ENCODE data around the gene SH3PXD2A.

SH3PXD2A gene

GRCh38 chr10:103720964-103721335 is 134.4 kb downstream of the SH3PXD2A start:
- H2AK5ac ChIP-seq (ENCODE audit: low read length) = no peak overlapping the region
- H3K4me3 ChIP-seq (ENCODE audit: low read length) = no peak overlapping the region
- DNase-seq = no peak
- no peak overlapping the region for H3K9ac ChIP-seq (ENCODE audit: low read length)
- no peak overlapping the region for H4K5ac ChIP-seq (ENCODE audit: low read length)
- no peak overlapping the region for H2BK120ac ChIP-seq (ENCODE audit: low read depth, low read length)
- no CpG with 5 or more reads among the region's 6 CpGs for WGBS (ENCODE audit: extremely low coverage, insufficient coverage, low lambda C conversion rate)
- H2BK15ac ChIP-seq (replicated peaks; ENCODE audit: low read depth) = no peak overlapping the region
- H3K79me1 ChIP-seq (ENCODE audit: low read length) = no peaks in the 10 kb centered on the region
- no peaks in the 10 kb centered on the region for H3K27me3 ChIP-seq (ENCODE audit: insufficient read depth, low read length, poor library complexity)
- H3K79me2 ChIP-seq (ENCODE audit: control insufficient read depth, insufficient read depth, low read length) = no peaks in the 10 kb centered on the region
- H3K4me1 ChIP-seq (ENCODE audit: control insufficient read depth, low read depth, low read length) = peaks cover 3% of the 10 kb centered on the region
- H2BK5ac ChIP-seq (ENCODE audit: low read length) = no peak overlapping the region
- no peak overlapping the region for H3K27ac ChIP-seq (ENCODE audit: low read depth, low read length)
- no peaks in the 10 kb centered on the region for H3K36me3 ChIP-seq (ENCODE audit: control insufficient read depth, insufficient read depth, low read length)
- H3K23ac ChIP-seq (ENCODE audit: low read length) = no peak overlapping the region
- H3K4ac ChIP-seq (ENCODE audit: low read depth, low read length) = no peak overlapping the region
- no peak overlapping the region for H3K18ac ChIP-seq (ENCODE audit: low read length)
- H3K56ac ChIP-seq (ENCODE audit: low read length) = no peak overlapping the region
- no peak overlapping the region for H4K8ac ChIP-seq (ENCODE audit: low read depth, low read length)
- H3K4me2 ChIP-seq (ENCODE audit: low read length) = no peak overlapping the region

- Histone ChIP-seq H3K79me2 (ENCODE audit: control insufficient read depth, insufficient read depth, low read length) (no peaks in the 10 kb centered on the region), H2BK15ac (replicated peaks; ENCODE audit: low read depth) (no peak overlapping the region), H3K4ac (ENCODE audit: low read depth, low read length) (no peak overlapping the region), H3K56ac (ENCODE audit: low read length) (peak overlapping the region; percentile 15), H3K23ac (ENCODE audit: low read length) (peak overlapping the region; percentile 66), H3K36me3 (ENCODE audit: control insufficient read depth, insufficient read depth, low read length) (no peaks in the 10 kb centered on the region), H3K4me1 (ENCODE audit: control insufficient read depth, low read depth, low read length) (peaks cover 3% of the 10 kb centered on the region), H2BK120ac (ENCODE audit: low read depth, low read length) (no peak overlapping the region), H3K9ac (ENCODE audit: low read length) (no peak overlapping the region), H3K79me1 (ENCODE audit: low read length) (no peaks in the 10 kb centered on the region), H3K4me2 (ENCODE audit: low read length) (no peak overlapping the region), H4K5ac (ENCODE audit: low read length) (no peak overlapping the region), H3K4me3 (ENCODE audit: low read length) (no peak overlapping the region), H4K8ac (ENCODE audit: low read depth, low read length) (no peak overlapping the region), H2AK5ac (ENCODE audit: low read length) (no peak overlapping the region), H2BK5ac (ENCODE audit: low read length) (no peak overlapping the region), H3K27ac (ENCODE audit: low read depth, low read length) (no peak overlapping the region), H3K27me3 (ENCODE audit: insufficient read depth, low read length, poor library complexity) (no peaks in the 10 kb centered on the region), H3K18ac (ENCODE audit: low read length) (no peak overlapping the region)
- no CpG with 5 or more reads among the region's 17 CpGs for WGBS (ENCODE audit: extremely low coverage, insufficient coverage, low lambda C conversion rate)
- DNase-seq = peak; percentile 25
Observed at GRCh38 chr10:103720328-103720963, 134.9 kb downstream of the SH3PXD2A start.

- DNase-seq = no peak
- H3K9ac ChIP-seq (ENCODE audit: low read length) = no peak overlapping the region
- no peak overlapping the region for H3K56ac ChIP-seq (ENCODE audit: low read length)
- H3K27ac ChIP-seq (ENCODE audit: low read depth, low read length) = no peak overlapping the region
- no peak overlapping the region for H2AK5ac ChIP-seq (ENCODE audit: low read length)
- no CpG with 5 or more reads among the region's 5 CpGs for WGBS (ENCODE audit: extremely low coverage, insufficient coverage, low lambda C conversion rate)
- no peak overlapping the region for H4K8ac ChIP-seq (ENCODE audit: low read depth, low read length)
- H3K79me1 ChIP-seq (ENCODE audit: low read length) = no peaks in the 10 kb centered on the region
- no peak overlapping the region for H3K4me3 ChIP-seq (ENCODE audit: low read length)
- no peak overlapping the region for H2BK5ac ChIP-seq (ENCODE audit: low read length)
- H3K4me1 ChIP-seq (ENCODE audit: control insufficient read depth, low read depth, low read length) = peaks cover 3% of the 10 kb centered on the region
- H3K36me3 ChIP-seq (ENCODE audit: control insufficient read depth, insufficient read depth, low read length) = no peaks in the 10 kb centered on the region
- H3K79me2 ChIP-seq (ENCODE audit: control insufficient read depth, insufficient read depth, low read length) = no peaks in the 10 kb centered on the region
- H4K5ac ChIP-seq (ENCODE audit: low read length) = no peak overlapping the region
- H3K18ac ChIP-seq (ENCODE audit: low read length) = no peak overlapping the region
- no peak overlapping the region for H3K4me2 ChIP-seq (ENCODE audit: low read length)
- no peak overlapping the region for H3K4ac ChIP-seq (ENCODE audit: low read depth, low read length)
- no peaks in the 10 kb centered on the region for H3K27me3 ChIP-seq (ENCODE audit: insufficient read depth, low read length, poor library complexity)
- no peak overlapping the region for H3K23ac ChIP-seq (ENCODE audit: low read length)
- H2BK15ac ChIP-seq (replicated peaks; ENCODE audit: low read depth) = no peak overlapping the region
- no peak overlapping the region for H2BK120ac ChIP-seq (ENCODE audit: low read depth, low read length)
Observed at GRCh38 chr10:103719036-103719435, 136.3 kb downstream of the SH3PXD2A start.

- H3K23ac ChIP-seq (ENCODE audit: low read length) = no peak overlapping the region
- H3K36me3 ChIP-seq (ENCODE audit: control insufficient read depth, insufficient read depth, low read length) = no peaks in the 10 kb centered on the region
- H3K4me3 ChIP-seq (ENCODE audit: low read length) = no peak overlapping the region
- H2AK5ac ChIP-seq (ENCODE audit: low read length) = no peak overlapping the region
- no peaks in the 10 kb centered on the region for H3K27me3 ChIP-seq (ENCODE audit: insufficient read depth, low read length, poor library complexity)
- no peak for DNase-seq
- H2BK15ac ChIP-seq (replicated peaks; ENCODE audit: low read depth) = no peak overlapping the region
- no peak overlapping the region for H3K56ac ChIP-seq (ENCODE audit: low read length)
- no peaks in the 10 kb centered on the region for H3K79me1 ChIP-seq (ENCODE audit: low read length)
- no peaks in the 10 kb centered on the region for H3K79me2 ChIP-seq (ENCODE audit: control insufficient read depth, insufficient read depth, low read length)
- H3K4ac ChIP-seq (ENCODE audit: low read depth, low read length) = no peak overlapping the region
- H3K18ac ChIP-seq (ENCODE audit: low read length) = no peak overlapping the region
- WGBS (ENCODE audit: extremely low coverage, insufficient coverage, low lambda C conversion rate) = no CpG with 5 or more reads among the region's 4 CpGs
- H3K4me2 ChIP-seq (ENCODE audit: low read length) = no peak overlapping the region
- no peak overlapping the region for H2BK5ac ChIP-seq (ENCODE audit: low read length)
- peaks cover 3% of the 10 kb centered on the region for H3K4me1 ChIP-seq (ENCODE audit: control insufficient read depth, low read depth, low read length)
- no peak overlapping the region for H4K8ac ChIP-seq (ENCODE audit: low read depth, low read length)
- H3K27ac ChIP-seq (ENCODE audit: low read depth, low read length) = no peak overlapping the region
- H4K5ac ChIP-seq (ENCODE audit: low read length) = no peak overlapping the region
- H2BK120ac ChIP-seq (ENCODE audit: low read depth, low read length) = no peak overlapping the region
- no peak overlapping the region for H3K9ac ChIP-seq (ENCODE audit: low read length)
Observed at GRCh38 chr10:103718247-103718620, 137.1 kb downstream of the SH3PXD2A start.

- H3K4me1 ChIP-seq (ENCODE audit: control insufficient read depth, low read depth, low read length) = peaks cover 3% of the 10 kb centered on the region
- no peak overlapping the region for H3K27ac ChIP-seq (ENCODE audit: low read depth, low read length)
- H3K18ac ChIP-seq (ENCODE audit: low read length) = no peak overlapping the region
Observed at GRCh38 chr10:103717341-103718246, 137.8 kb downstream of the SH3PXD2A start.

More at GRCh38 chr10:103717341-103718246, 137.8 kb downstream of the SH3PXD2A start:
- H4K8ac ChIP-seq (ENCODE audit: low read depth, low read length) = no peak overlapping the region
- peak; percentile 62 for DNase-seq
- no peaks in the 10 kb centered on the region for H3K79me1 ChIP-seq (ENCODE audit: low read length)
- no CpG with 5 or more reads among the region's 11 CpGs for WGBS (ENCODE audit: extremely low coverage, insufficient coverage, low lambda C conversion rate)
- H3K4me2 ChIP-seq (ENCODE audit: low read length) = no peak overlapping the region
- H3K36me3 ChIP-seq (ENCODE audit: control insufficient read depth, insufficient read depth, low read length) = no peaks in the 10 kb centered on the region
- H3K79me2 ChIP-seq (ENCODE audit: control insufficient read depth, insufficient read depth, low read length) = no peaks in the 10 kb centered on the region
- no peak overlapping the region for H3K4me3 ChIP-seq (ENCODE audit: low read length)
- H3K56ac ChIP-seq (ENCODE audit: low read length) = no peak overlapping the region
- peak overlapping the region; percentile 18 for H3K23ac ChIP-seq (ENCODE audit: low read length)
- H3K4ac ChIP-seq (ENCODE audit: low read depth, low read length) = no peak overlapping the region
- no peak overlapping the region for H2BK5ac ChIP-seq (ENCODE audit: low read length)
- H4K5ac ChIP-seq (ENCODE audit: low read length) = no peak overlapping the region
- no peak overlapping the region for H2AK5ac ChIP-seq (ENCODE audit: low read length)
- H2BK120ac ChIP-seq (ENCODE audit: low read depth, low read length) = no peak overlapping the region
- no peak overlapping the region for H2BK15ac ChIP-seq (replicated peaks; ENCODE audit: low read depth)
- H3K27me3 ChIP-seq (ENCODE audit: insufficient read depth, low read length, poor library complexity) = no peaks in the 10 kb centered on the region
- no peak overlapping the region for H3K9ac ChIP-seq (ENCODE audit: low read length)
